HepG2 (cell line): ENCODE measurements around the gene GJC2. TPM values are rescaled to one million over a fixed set of nuclear protein-coding genes. Genes with fewer than 3 reads are reported as not detected.

ENCODE experiments used
- ATAC-seq: fragments of 200-7000 bp; cut with Tn5 transposase; 3 replicates; pipeline ENCODE4 v1.9.1; 2020; ENCODE audit warnings: mild to moderate bottlenecking, moderate library complexity
- BruUV-seq: library from RNA; stranded (reverse); fragments of 400-500 nt; replicated peaks from 2 replicates; lab custom pipeline; 2021; lab: Mats Ljungman, UMichigan
- CTCF ChIA-PET: fragments of 300-600 bp; formaldehyde crosslinking; extraction: SDS; loops from one replicate; lab custom pipeline; 2021; ENCODE audit warnings: low total read pairs, inconsistent platforms, low intra/inter-chr PET ratio; lab: Yijun Ruan, JAX
- POLR2A ChIA-PET: fragments of 350-600 bp; sonication (Branson Sonifier 250); formaldehyde crosslinking; loops from one replicate; lab custom pipeline; 2020; ENCODE audit warnings: antibody characterized with exemption, inconsistent platforms; lab: Yijun Ruan, JAX
- DNase-seq: peaks from one replicate; pipeline ENCODE4 v3.0.0-alpha.2; 2015; ENCODE audit warnings: low spot score
- FAIRE-seq: peaks from 3 replicates; lab custom pipeline; 2011; peaks lifted over from hg19 to GRCh38; lab: Jason Lieb, UNC
- H2AFZ ChIP-seq: one replicate; pipeline ENCODE4 v1.6.1; 2011; ENCODE audit warnings: low read length, inconsistent platforms
- H3K27ac ChIP-seq: fragments of 300-600 bp; 3 replicates; pipeline ENCODE4 v1.8.0; 2011; ENCODE audit warnings: mixed run types, mild to moderate bottlenecking, mixed read lengths, low read length, inconsistent platforms; ENCODE audit not compliant: insufficient read depth; ENCODE audit errors: extremely low read length
- H3K27me3 ChIP-seq, 2 experiments: fragments of 200-600 bp in 1 of 2; 2 replicates in 1 of 2; 3 replicates in 1 of 2; pipeline versions ENCODE4 v1.6.0 to v1.8.0; 2011; ENCODE audit warnings: low read length in 2 of 2, mild to moderate bottlenecking in 2 of 2, moderate library complexity in 2 of 2, inconsistent platforms in 1 of 2; ENCODE audit not compliant: insufficient read depth in 2 of 2, control insufficient read depth in 1 of 2
- H3K36me3 ChIP-seq, 2 experiments: fragments of 200-600 bp in 1 of 2; replicated peaks in 1 of 2; 2 replicates in 1 of 2; 3 replicates in 1 of 2; pipeline versions ENCODE4 v1.5.1 to v1.8.0; 2011; ENCODE audit warnings: low read length in 2 of 2, inconsistent platforms in 1 of 2; ENCODE audit not compliant: insufficient read depth in 2 of 2, control insufficient read depth in 1 of 2
- H3K4me1 ChIP-seq: 2 replicates; pipeline ENCODE4 v1.5.1; 2012; ENCODE audit warnings: low read length, inconsistent platforms; ENCODE audit not compliant: insufficient read depth
- H3K4me2 ChIP-seq: 2 replicates; pipeline ENCODE4 v1.6.0; 2011; ENCODE audit warnings: low read depth, low read length, inconsistent platforms
- H3K4me3 ChIP-seq, 3 experiments: fragments of 200-600 bp in 1 of 3; sonication (generic), shearing (Covaris generic) in 1 of 3; replicated peaks in 1 of 3; 2 replicates each; pipeline ENCODE4 v1.5.1; 2011 to 2016; ENCODE audit warnings: low read length in 3 of 3, inconsistent platforms in 2 of 3, low read depth in 2 of 3, mild to moderate bottlenecking in 2 of 3, control low read depth in 1 of 3, mixed read lengths in 1 of 3; ENCODE audit not compliant: insufficient read depth in 1 of 3
- H3K79me2 ChIP-seq: one replicate; pipeline ENCODE4 v1.6.1; 2011; ENCODE audit warnings: low read length, inconsistent platforms; ENCODE audit not compliant: insufficient read depth
- H3K9ac ChIP-seq: 2 replicates; pipeline ENCODE4 v1.6.0; 2011; ENCODE audit warnings: mild to moderate bottlenecking, low read depth, low read length, inconsistent platforms; ENCODE audit not compliant: insufficient read depth
- H3K9me3 ChIP-seq: 2 replicates; pipeline ENCODE4 v1.5.1; 2012; ENCODE audit warnings: mild to moderate bottlenecking, low read length
- H4K20me1 ChIP-seq: 2 replicates; pipeline ENCODE4 v1.6.0; 2011; ENCODE audit warnings: inconsistent platforms, mild to moderate bottlenecking, low read length, moderate library complexity; ENCODE audit not compliant: insufficient read depth
- CBFB ChIP-seq: sonication (generic); formaldehyde crosslinking; IDR thresholded peaks from 2 replicates; pipeline ENCODE4 v1.4.0; 2020; ENCODE audit warnings: missing genetic modification reagents
- KDM5B ChIP-seq: sonication (generic); formaldehyde crosslinking; IDR thresholded peaks from 2 replicates; pipeline ENCODE4 v1.4.0; 2020; ENCODE audit warnings: missing genetic modification reagents, mild to moderate bottlenecking, borderline replicate concordance
- SSRP1 ChIP-seq: IDR thresholded peaks from 2 replicates; pipeline ENCODE4 v1.6.1; 2016; ENCODE audit warnings: control low read depth
- TFAP4 ChIP-seq: sonication (generic); IDR thresholded peaks from 2 replicates; pipeline ENCODE4 v1.6.1; 2016; ENCODE audit warnings: low read depth, borderline replicate concordance
- TIGD3 ChIP-seq: sonication (generic); formaldehyde crosslinking; IDR thresholded peaks from 2 replicates; pipeline ENCODE4 v1.5.1; 2020; ENCODE audit warnings: mild to moderate bottlenecking, missing genetic modification reagents, borderline replicate concordance
- ZFP91 ChIP-seq: sonication (generic); formaldehyde crosslinking; IDR thresholded peaks from 2 replicates; pipeline ENCODE4 v1.9.0; 2022; ENCODE audit warnings: missing genetic modification reagents, mild to moderate bottlenecking, borderline replicate concordance
- ZNF138 ChIP-seq: sonication (generic); formaldehyde crosslinking; IDR thresholded peaks from 2 replicates; pipeline ENCODE4 v1.5.0; 2020; ENCODE audit warnings: mild to moderate bottlenecking, low read depth, missing genetic modification reagents
- ZNF513 ChIP-seq: sonication (generic); formaldehyde crosslinking; conservative IDR thresholded peaks from 2 replicates; pipeline ENCODE4 v1.5.0; 2020; ENCODE audit warnings: missing genetic modification reagents
- ZNF878 ChIP-seq: sonication (generic); formaldehyde crosslinking; IDR thresholded peaks from 2 replicates; pipeline ENCODE4 v1.8.1; 2023; ENCODE audit warnings: mild to moderate bottlenecking, missing genetic modification reagents, moderate library complexity
- WGBS: methylation state at CpG from one replicate; pipeline ENCODE4 v1.1.6; 2017; ENCODE audit warnings: low lambda C conversion rate; 5-methylcytosine and 5-hydroxymethylcytosine counted together
- in situ Hi-C: cut with HindIII; loops from 2 replicates; pipeline ENCODE4 v1.10.0; 2017; ENCODE audit warnings: low pct_unique_long_range_greater_than_20kb; ENCODE audit not compliant: extremely low pct_ligation_motif_present
- intact Hi-C: fragments of 100-400 bp; cut with micrococcal nuclease; formaldehyde crosslinking; loops from one replicate; pipeline ENCODE4 v1.10.0; 2022; ENCODE audit not compliant: unreplicated experiment
- polyA plus RNA-seq, 8 experiments: library from polyadenylated mRNA; depleted of rRNA in 3 of 8; stranded (reverse) in 7 of 8; unstranded in 1 of 8; fragments of >200 nt; fragmentation: Illumina TruSeq in 4 of 8; extraction: Trizol in 4 of 8; gene quantifications; 2 replicates each; pipeline versions ENCODE4 v1.2.1 to v1.2.3, GENCODE V29; 2011 to 2016; ENCODE audit warnings: low read depth in 4 of 8, missing spikeins in 1 of 8, mixed read lengths in 1 of 8; ENCODE audit not compliant: insufficient read depth in 1 of 8
- total RNA-seq, 5 experiments: library from RNA; depleted of rRNA; stranded (reverse); fragments of >200 nt; fragmentation: Illumina TruSeq; extraction: Trizol; gene quantifications; 2 replicates each; pipeline ENCODE4 v1.2.3, GENCODE V29; 2016; ENCODE audit warnings: low read depth in 1 of 5

GJC2 gene
- total and polyA plus RNA-seq, 2 of the 13 experiments (the other 11 are each of a cell fraction or from before 2014, with no cell fraction given) = 1.6 to 3.8 TPM

GRCh38 chr1:228172591-228173527 is 23.1 kb downstream of the GJC2 start:
- in situ Hi-C loops (no loop called here), intact Hi-C loops (no loop called here)
- no peak for FAIRE-seq
- no TSS peak for BruUV-seq
- H3K4me1 ChIP-seq = no peaks in the 10 kb centered on the region
- ChIA-PET CTCF (no interaction called here), POLR2A (interaction anchor here (1.8 kb wide), 1 partner anchor 7 kb away, joined by 20 read pairs; the partner anchor contains the start of gene IBA57)
- H3K27me3 ChIP-seq = no peaks in the 10 kb centered on the region; a peak in 1 of 5 replicates
- DNase-seq = no peak
- H3K4me2 ChIP-seq = no peak overlapping the region
- H2AFZ ChIP-seq = no peak overlapping the region
- TF ChIP-seq TIGD3 (no peak), KDM5B (CRISPR knock-in tag) (no peak), ZNF878 (CRISPR knock-in tag) (no peak), ZFP91 (CRISPR knock-in tag) (no peak), ZNF138 (CRISPR knock-in tag) (no peak), SSRP1 (no peak), ZNF513 (no peak), TFAP4 (no peak), CBFB (CRISPR knock-in tag) (no peak)
- ATAC-seq = peak; percentile 12
- no peak overlapping the region for H3K9ac ChIP-seq
- H3K36me3 ChIP-seq = no peaks in the 10 kb centered on the region; a peak in 1 of 5 replicates
- no peaks in the 10 kb centered on the region for H3K9me3 ChIP-seq
- no peak overlapping the region for H3K4me3 ChIP-seq
- 77% methylated on average over 13 of the region's 21 CpGs for WGBS
- H3K79me2 ChIP-seq = no peaks in the 10 kb centered on the region
- H3K27ac ChIP-seq = no peak overlapping the region
- H4K20me1 ChIP-seq = 0 out of 2 replicates have a peak, but pooled peaks cover 2% of the 10 kb centered on the region
